NCI-H510A treated with DMSO at 0.1 percent for 48 hours (cell line): Measurements from ENCODE around the gene SLC27A3.
A peak's percentile ranks its signal among the peaks of the same experiment; 100 is the strongest.

Source experiments
- DNase-seq: peaks from one replicate; lab custom pipeline; 2025; lab: John Stamatoyannopoulos, UW

The SLC27A3 gene, protein sequence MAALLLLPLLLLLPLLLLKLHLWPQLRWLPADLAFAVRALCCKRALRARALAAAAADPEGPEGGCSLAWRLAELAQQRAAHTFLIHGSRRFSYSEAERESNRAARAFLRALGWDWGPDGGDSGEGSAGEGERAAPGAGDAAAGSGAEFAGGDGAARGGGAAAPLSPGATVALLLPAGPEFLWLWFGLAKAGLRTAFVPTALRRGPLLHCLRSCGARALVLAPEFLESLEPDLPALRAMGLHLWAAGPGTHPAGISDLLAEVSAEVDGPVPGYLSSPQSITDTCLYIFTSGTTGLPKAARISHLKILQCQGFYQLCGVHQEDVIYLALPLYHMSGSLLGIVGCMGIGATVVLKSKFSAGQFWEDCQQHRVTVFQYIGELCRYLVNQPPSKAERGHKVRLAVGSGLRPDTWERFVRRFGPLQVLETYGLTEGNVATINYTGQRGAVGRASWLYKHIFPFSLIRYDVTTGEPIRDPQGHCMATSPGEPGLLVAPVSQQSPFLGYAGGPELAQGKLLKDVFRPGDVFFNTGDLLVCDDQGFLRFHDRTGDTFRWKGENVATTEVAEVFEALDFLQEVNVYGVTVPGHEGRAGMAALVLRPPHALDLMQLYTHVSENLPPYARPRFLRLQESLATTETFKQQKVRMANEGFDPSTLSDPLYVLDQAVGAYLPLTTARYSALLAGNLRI

DNA sequence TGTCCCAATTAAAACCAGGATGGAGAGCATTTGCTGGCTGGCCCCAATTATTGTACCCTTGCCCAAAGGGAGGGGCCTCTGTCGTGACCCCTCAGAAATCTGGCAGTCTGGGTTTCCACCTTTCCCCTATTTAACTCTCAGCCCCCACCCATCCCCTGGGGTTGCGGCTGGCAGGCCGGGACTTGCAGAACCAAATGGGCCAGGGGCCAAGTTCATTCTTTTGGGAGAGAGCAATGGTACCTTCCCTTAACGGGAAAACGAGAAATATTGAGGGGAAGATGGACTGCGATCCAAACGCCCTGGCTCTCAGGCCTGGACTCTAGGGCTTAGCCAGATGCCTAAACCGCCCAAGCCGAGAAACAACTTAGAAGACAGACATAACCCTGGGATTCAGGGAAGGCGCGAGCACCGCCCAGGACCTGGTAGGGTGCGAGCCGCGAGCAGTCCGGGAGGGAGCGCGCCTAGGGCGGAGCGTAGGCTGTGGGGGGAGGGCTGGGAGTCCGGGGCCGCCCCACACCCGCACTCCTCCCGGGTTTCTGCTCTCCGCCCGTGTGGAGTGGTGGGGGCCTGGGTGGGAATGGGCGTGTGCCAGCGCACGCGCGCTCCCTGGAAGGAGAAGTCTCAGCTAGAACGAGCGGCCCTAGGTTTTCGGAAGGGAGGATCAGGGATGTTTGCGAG is at the start of gene SLC27A3:
Gene SLC27A3, plus strand, starts transcription at position 628 of the 678 bp plus-strand sequence. CDS start 91 bp downstream, outside the sequence.
- DNase-seq: peak; percentile 63

DNA sequence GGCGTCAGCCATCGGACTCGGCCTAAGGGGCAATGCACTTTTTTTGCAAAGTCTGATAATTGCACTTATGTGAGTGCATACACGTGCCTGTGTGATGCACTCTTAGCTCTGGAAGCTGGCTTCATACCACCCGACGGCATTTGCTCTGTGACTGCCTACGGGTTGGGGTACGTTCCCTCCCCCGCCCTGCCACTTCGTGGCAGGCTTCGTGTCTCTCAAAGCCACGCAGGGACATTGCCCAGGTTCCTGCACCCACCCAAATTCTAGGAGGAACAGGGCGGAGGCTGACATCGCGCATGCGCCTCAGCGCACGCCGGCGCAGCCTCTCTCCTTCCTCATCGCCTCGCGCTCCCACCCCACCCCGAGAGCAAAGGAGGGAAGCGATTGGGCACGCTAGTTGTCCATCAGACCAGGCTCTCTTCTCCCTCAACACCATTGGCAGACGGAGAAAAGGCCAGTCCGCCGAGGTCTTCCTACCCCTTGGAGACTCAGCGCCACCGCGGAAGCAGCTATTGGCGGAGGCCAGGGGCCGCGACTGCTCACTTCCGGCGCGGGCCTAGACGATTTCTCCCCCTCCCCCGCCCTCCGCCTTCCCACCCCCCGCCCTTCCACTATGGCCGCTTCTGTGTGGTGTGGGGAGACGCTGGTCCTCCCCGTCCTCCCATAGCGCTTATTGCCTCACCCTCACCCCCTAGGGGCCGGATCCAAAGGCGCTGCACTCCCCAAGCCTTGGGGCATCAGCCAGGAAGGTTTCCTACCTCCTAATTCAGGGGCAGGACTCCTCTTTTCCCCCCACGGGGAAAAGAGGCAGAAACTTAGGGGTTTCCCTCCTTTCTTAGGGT is 47.5 kb upstream of the SLC27A3 start, which contains the start of gene INTS3:
Gene INTS3, plus strand, starts transcription at position 588 of the 842 bp plus-strand sequence. CDS start 585 bp downstream, outside the sequence.
- DNase-seq: peak; percentile 98

DNA sequence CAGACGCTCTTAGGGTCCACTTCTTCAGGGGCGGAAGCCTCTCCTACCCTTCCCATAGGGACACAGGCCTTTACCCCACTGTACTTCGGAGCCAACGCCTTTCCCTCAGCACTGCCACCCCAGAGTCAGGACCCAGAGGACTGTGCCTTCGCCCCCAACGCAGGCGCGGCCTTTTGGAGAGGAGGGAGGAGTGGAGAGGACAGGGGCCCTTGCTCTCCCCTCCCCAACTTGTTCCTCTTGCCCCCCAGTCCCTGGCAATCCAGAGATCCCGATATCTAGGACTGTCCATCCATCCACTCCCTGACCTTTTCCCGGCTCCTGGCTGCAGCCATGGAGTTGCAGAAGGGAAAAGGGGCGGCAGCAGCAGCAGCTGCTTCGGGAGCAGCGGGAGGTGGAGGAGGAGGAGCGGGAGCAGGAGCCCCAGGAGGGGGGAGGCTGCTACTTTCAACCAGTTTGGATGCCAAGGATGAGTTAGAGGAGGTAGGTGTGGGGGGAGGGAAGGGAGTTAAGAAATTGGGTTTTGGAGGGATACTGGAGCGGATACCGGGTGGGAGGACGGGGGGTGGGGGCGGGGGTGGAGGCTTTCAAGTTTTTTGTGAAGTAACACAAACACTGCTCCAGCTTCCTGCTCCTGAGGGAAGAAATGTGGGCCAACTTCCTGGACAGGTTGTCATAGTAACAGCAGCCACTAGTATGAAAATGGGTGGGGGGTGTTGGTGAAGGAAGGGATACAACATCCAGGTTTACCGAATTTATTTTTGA is 46.7 kb upstream of the SLC27A3 start:
- DNase-seq: peak; percentile 35

DNA sequence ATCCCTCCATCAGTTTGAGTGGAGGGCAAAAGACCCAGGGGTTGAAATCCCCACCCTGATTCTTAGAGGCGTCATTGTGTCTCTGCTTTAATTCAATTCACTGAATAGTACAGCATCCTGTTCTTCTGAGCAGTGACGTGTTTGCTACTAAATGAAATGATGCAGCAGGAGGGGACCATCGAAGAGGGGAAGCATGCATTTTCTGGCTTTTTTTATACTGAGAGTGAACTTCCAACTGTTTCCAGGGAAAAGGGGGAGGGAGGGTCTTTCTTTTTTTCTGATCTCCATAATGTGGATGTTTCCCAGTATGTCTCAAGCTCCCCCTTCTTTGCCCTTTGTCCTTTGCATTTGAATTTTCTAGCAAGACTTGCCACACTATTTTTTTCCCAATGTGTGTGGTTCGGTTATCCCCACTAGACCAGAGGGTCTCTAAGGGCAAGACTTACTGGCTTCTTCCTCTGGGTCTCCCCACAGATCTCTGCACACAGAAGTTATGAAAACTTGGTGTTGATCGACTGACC is 44.7 kb upstream of the SLC27A3 start:
- DNase-seq: no peak

DNA sequence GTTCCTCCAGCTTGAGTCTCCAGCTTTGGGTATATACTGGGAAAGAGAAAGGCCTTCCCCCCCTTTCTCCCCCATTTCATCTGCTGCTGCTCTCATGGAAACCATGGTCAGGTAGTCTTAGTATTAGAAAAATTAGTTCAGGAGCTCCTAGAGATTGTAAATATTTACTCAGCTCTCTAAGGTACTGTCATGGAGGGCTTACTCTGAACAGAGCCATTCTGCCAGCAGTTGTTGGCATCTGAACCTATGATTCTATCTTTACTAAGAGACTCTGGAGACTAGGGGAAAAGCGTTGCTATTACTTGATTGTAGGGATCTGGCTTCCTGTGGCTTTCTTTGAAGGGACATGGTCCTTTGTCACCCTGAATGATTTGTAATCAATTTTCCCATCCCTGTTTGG is 41.2 kb upstream of the SLC27A3 start:
- peak; percentile 73 for DNase-seq

DNA sequence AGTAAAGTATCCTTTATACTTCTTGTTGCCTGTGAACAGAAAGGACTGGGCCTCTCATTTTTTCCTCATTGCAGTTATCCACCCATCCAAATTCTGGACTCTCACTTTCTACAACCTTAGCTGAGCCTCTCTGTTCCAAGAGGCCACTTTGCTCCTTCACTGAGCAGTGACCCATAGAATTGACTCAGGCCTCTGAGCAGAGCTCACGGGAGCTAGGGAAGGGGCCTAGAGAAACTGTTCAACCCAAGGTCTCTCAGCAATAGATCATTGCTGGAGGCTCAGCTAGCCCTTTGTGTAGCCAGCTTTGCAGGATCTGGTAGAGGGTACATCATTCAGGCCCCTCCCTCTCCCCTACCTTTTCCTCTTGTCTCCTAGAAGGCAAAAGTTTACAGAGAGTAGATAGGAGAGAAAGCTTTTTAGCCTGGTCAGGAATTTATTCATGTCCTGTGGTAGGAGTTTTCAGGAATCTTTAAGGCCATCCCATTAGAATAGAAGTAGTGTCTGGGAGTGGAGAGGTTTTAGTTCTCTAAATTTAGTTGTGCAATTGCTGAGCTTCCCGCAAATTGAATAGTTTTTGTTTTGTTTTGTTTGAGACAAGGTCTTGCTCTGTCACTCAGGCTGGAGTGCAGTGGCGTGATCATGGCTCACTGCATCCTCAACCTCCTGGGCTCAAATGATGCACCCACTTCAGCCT is 40.7 kb upstream of the SLC27A3 start:
- DNase-seq: no peak

DNA sequence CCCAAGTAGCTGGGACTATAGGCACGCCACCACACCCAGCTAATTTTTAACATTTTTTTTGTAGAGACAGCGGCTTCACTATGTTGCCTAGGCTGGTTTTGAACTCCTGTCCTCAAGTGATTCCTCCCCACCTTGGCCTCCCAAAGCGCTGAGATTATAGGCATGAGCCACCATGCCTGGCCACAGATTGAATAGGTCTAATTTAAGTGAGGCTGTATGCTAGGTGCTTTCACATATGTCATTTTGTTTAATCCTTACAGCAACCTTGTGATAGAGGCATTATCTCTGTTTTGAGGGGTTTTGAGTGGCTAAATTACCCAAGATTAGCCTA is 40.2 kb upstream of the SLC27A3 start:
- DNase-seq: no peak

DNA sequence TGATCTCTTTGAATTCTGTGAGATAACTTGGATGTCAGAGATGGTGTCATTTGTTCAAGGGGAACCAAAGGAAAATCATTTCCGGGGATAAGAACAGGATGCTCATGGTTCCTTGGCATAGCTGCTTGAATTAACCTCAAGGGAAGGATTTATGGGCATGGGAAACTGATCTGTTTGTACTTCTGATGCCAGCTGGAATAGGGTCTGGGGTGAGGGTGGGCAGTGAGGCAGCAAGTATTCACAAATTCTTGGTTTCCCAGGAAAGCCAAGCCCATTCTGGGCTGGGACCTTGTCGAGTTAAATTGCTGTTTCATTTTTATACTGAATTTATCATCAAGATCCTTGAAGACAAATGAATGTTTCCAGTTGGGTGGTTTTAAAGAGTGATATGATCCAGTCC is 33.2 kb upstream of the SLC27A3 start:
- no peak for DNase-seq

DNA sequence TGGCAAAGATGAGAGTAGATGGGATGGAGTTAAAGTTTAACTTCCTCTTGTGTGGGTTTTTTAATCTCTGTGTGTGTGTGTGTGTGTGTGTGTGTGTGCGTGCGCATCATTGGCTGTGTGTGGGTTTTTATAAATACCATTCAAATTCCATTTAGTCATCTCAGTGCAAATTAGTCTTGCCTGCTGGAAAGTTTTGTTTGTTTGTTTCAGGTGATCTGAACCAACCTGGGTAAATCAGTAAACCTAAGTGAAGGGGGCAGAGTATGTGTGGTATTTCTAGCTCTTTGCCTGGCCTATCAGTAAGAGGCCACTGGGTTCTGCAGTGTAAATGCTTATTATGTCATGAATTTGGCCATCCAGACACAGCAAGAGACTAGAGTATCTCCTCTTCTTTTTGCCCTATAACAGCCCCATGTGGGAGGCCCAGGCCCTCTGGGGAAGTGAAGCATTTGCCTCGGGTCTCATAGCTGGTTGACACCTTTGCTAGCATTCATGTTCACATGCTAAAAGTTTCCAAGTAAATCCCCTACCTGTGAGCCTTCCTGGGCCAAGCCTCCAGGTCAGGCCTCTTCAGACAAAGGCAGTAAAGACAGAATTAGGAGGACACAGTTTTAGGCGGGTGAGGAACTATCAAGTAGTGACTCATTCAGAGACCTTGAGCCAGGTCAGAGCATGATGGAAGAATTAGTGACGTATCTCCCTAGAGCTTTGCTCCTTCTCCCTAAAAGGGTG is 32.6 kb upstream of the SLC27A3 start:
- DNase-seq: no peak

DNA sequence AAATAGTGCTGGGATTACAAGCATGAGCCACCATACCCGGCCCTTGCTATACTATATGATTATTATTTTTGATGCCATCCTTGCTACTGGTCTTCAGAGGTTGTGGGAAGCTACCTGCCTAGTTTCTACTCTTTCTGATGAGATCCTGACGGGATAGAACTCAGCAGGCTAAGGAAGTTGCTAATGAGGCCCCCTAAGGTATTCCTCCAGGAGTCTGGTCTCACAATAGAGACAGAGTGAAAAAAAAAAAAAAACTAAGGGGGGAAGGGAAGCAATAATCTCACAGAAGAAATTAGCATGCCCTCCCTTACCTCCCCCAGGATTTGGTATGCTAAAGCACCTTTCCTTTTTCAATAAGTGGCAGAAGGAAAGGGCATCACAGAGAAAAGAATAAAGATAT is 29.8 kb upstream of the SLC27A3 start:
- DNase-seq: no peak

DNA sequence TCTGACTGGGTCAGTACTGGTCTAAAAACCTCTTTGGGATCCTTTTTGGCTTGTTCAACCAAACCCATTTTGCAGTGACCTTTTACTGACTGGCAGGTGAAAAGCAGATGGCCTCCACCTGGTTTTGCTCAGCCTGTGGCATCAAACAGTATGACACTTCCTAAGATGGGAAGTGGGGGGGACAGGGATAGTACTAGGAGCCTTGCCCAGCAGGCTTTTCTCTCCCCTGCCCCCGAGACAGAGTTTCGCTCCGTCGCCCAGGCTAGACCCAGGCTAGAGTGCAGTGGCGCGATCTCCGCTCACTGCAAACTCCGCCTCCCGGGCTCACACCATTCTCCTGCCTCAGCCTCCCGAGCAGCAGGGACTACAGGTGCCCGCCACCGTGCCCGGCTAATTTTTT is 29.0 kb upstream of the SLC27A3 start:
- no peak for DNase-seq

DNA sequence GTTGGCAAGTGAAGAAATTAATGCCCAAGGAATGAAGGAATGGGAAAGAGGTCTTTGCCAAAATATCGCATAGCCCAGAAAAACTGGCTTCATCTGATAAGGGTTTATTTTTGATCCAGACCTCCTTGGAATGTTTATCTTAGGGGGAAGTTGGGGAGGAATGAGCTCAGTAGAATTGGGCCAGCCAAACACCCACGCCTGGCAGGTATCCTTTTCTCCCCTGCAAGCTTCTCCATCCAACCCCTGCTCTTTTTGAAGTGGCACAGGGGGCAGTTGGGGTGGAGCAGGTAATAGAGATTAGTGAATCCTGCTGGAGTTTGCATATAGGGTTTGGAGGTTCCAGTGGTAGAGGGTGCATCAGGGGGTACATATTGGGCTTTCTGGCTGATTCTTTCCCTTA is 26.3 kb upstream of the SLC27A3 start:
- no peak for DNase-seq

DNA sequence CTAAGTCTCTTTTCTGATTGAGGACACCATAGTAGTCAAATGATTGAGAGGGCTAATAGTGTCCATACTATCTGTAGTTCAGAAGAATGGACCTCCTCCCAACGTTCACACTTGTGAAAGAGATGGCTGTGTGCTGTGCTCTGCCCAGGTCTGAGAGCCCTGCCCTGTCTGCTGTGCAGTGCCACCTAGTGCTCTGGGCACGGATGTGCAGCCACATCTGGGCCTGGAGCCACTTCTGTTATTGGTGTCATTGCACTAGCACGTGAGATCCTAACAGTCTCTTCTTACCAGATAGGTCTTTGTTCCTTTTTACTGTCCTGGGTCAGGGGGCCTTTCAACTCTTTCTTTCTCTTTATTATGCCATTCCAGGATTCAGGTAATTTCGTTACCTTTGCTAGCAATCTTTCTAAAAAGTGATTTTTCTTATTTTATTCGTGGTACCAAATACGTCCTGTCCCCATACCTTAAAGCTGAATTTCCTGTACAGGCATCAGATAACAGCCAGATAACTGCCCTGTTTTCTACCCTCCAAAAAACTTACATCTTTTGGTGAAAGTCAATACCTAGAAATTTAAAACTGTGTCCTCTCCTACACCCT is 25.7 kb upstream of the SLC27A3 start:
- peak; percentile 84 for DNase-seq

DNA sequence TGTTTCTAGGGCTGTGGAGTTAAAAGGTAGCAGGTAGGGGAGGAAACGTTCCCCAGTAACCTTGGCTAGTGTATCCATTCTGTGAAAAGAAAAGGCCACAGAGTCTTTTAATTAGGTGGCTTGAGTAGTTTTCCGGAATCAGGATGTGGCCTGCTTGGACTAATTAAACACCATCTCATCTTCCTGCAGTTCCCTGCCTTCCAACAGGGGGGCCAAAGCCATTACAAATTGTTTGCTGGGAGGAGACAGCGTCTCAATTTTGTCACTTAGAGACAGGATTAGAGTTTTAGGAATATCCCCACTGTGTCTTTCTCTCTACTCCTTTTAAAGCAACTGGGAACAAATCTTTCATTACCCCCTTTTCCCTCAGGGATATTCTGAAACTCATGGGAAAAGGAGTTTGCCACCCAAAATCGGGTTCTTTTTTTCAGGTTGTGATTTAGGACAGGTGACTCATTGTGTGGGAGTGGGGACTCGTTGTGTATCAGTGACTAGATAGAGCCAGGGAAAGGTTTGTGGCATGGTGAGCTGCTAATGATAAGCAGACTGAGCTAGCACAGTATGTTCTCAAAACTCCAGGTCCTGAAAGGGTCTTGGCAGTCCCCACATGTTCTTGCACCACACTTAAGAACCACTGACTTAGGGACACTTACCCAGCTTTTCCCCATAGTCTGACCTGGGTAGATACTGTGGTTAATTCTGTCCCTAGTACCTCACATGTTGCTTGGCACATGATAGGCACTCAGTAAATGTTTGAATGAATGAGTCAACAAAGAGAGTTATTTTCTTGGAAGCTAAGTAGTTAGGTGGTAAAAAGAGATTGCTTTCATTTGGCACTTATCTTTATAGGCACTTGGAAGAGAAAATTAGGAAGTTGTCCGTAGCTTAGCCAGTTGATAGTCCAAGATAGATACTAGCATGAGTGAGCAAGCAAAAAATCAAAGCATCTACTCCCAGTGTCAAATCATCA is 24.9 kb upstream of the SLC27A3 start:
- no peak for DNase-seq

DNA sequence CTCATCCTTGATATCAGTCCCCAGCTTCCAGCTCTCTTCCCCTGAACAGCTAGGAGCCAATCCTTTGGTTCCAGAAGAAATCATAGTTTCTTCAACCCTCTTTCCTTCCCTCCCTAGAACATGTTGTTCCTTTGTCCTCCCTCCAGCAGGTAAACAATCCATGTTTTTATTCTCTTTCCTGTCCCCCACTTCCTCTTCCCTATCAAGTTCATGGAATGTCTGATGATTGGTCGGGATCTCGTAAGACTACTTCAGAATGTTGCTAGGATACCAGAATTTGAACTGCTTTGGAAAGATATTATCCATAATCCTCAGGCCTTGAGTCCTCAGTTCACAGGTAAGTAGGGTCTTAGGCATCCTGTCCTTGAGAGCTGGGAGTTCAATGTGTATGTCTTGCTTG is 23.1 kb upstream of the SLC27A3 start:
- no peak for DNase-seq

DNA sequence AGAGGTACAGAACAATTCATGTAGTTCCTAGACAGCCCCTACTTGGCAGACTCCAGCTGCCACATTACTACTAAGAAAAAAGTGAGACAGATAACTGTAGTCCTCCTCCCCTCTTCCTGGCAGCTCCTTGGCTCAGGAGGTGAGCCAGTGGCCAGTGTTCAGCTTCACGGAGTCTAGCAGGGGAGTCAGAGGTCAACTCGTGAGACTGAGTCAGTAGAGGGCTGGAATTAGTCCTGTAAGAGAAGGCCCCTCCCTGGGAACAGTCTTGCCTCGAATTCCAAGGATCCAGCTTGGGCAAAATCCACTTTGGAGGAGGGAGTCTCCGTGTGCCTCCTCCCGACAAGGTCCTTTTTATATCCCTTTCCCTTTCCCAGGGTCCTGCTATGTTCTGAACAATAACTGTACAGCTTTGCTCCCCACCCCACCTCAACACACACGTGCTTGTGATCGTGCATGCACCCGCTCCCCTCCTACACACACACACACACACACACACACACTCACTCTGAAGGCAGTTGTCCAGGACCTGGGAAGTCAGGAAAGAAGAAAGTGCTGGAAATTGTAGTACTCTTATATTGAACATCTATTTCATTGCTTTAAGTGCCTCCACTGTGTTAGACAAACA is 22.5 kb upstream of the SLC27A3 start:
- no peak for DNase-seq

DNA sequence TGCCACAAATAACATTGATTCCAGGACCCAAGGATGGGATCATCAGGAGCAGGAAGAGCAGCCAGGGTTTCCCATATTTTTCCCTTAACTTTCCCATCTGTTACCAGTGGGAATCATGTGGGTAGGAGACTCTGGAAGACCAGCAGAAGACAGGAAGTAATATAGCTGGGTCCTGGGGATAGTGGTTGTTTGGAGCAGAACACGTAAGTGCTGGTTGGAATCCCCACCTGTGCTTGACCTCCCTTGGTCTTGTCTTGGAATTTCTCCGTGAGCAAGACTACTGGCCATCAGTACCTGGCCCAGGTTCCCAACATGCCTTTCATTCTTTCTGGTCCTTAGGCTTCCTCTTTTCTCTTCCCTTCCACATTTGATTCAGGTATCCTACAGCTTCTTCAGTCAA is 20.9 kb upstream of the SLC27A3 start:
- DNase-seq: no peak

DNA sequence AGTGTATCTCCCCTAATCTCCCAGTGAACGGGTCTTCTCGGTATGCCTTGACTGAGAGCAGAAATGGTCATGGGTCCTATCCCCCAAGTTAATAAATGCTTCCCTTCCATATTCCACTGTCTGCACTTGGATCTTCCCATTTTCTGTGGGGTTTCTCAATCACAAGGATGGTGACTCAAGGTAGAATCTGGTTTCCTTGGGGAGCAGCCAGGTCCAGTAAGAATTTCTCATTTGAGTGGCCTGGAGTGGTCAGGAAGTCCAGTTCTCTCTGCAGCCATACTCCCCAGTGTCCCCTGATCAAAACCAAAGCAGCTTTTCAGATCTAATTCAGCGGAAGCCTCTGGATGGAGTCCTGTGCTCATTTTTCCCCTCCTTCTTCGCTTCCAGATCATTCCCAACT is 14.8 kb upstream of the SLC27A3 start:
- no peak for DNase-seq
